Lung microvascular endothelial cell (primary cell): ENCODE results near the gene OR2V1. TPM values are rescaled to one million over a fixed set of nuclear protein-coding genes. Genes with fewer than 3 reads are reported as not detected.
A peak's percentile ranks its signal among the peaks of the same experiment; 100 is the strongest.
"Not testable (repeated sequence)": the region's sequence is repeated elsewhere in the genome, so short reads cannot be mapped to it uniquely, and the experiment has no call there.

Experiments used
- DNase-seq, 2 donors: peaks; one replicate each; pipeline versions ENCODE4 v3.0.0 to v3.0.0-alpha.2; 2010; ENCODE audit warnings: low read depth in 2 of 2
- total RNA-seq: library from RNA; depleted of rRNA; stranded (reverse); fragments of >200 nt; gene quantifications from 2 replicates; pipeline ENCODE4 v1.2.1, GENCODE V29; 2014

Gene OR2V1
- total RNA-seq, 1 donor from 2014 or later: not detected

GRCh38 chr5:181160152-181160754 is 29.3 kb upstream of the OR2V1 start:
- DNase-seq: peak in 1 of 2 donors; percentile 28

DNA sequence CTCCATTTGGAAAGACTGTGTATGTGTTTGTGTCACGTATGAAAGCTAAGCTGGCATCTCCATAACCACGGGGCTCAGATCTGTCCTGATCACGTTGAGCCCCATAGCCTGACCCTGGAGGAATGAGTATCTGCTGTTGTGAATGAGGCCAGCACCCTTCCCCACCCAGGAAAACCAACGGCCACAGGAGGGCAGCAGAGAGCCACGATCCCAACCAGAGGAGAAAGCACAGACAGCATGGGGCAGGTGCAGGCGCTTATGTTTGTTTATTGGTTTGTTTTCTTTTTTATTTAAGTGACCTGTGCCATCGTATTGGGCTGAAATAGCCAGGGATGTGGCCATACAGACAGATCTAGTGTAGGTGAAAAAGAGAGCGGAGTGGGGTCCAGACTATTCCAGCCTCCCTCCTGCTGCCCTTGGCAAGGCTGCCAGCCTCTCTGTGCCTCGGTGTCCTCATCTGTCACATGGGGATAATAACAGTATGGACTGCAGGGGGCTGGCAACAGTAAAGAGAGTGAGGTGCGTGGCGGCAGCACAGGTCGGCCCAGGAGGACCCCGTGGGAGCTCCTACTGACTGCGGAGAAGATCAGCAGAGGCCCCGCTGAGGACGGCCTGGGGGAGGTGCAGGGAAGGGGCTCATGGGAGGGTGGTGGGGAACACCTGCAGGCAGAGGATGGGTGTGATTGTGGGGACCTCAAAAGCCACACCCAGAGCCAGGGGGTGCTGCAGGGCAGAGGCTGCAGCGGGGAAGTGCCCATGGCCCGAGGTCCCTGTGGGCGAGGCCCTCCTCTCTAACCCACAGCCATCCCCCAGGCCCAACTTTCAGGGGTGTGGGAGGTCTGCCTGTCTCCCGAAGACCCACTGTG is 28.6 kb upstream of the OR2V1 start:
- peak; percentile 48 to 62 for DNase-seq

DNA sequence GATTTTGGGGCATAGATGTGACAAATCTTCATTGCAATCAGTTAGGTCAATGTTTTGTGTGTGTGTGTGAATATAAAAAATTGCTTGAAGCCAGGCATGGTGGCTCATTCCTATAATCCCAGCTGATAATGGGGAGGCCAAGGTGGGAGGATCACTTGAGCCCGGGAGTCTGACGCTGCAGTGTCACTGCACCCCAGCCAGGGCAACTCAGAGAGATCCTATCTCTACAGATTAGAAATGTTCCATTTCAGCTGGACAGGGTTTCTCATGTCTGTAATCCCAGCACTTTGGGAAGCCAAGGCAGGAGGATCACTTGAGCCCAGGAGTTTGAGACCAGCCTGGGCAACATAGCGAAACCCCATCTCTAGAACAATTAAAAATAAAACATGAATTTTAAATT is 27.9 kb upstream of the OR2V1 start:
- no peak for DNase-seq

GRCh38 chr5:181156758-181157157 is 25.8 kb upstream of the OR2V1 start:
- DNase-seq: no peak

- DNase-seq: no peak
These were observed 22.8 kb upstream of the OR2V1 start for GRCh38 chr5:181153814-181154213.

GRCh38 chr5:181152406-181152805 is 21.4 kb upstream of the OR2V1 start:
- DNase-seq: peak; percentile 62 to 85

DNA sequence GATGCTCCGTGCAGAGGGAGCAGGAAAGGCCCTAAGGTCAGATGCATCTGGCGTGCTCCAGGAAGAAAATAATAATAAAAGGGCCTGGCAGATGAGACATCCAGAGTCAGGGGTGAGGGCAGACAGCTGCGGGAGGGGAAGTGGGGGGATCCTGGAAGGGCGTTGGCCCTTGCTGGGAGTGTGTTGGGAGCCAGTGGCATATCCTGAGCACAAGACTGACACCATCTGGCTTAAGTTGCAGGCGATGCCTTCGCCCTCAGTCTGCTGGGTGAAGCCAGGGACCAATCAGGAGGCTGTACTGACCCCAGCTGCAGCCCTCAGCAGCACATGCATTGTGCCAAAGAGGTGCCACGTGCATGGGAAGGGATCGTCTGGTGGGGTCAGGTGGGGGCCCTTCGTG is 20.2 kb upstream of the OR2V1 start:
- DNase-seq: no peak

GRCh38 chr5:181149806-181150733 is 19.1 kb upstream of the OR2V1 start:
- DNase-seq: no peak

DNA sequence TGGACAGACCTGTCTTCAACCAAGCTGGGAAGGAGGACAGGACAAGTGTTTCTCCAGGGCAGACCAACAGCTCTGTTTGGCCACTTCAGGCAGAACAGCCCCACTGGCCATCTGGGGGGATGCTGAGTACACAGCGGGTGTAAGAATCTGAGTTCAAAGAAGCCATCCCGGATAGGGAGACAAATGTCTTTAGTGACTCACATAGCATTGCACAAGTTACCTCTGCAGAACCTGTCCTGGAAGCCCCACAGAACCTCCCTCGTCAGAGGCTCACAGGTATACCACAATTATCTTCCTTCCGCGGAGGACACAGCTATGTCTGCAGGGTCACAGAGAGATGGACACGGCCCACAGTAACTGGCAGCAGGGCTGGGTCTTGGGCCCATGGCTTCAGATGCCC is 18.4 kb upstream of the OR2V1 start:
- DNase-seq: no peak

GRCh38 chr5:181146927-181147636 is 16.1 kb upstream of the OR2V1 start, which contains the start of gene OR2V2:
Gene OR2V2 (plus strand): TSS chr5:181147586. CDS start chr5:181154943, 7,357 bp downstream.
- not testable (repeated sequence) for DNase-seq

DNA sequence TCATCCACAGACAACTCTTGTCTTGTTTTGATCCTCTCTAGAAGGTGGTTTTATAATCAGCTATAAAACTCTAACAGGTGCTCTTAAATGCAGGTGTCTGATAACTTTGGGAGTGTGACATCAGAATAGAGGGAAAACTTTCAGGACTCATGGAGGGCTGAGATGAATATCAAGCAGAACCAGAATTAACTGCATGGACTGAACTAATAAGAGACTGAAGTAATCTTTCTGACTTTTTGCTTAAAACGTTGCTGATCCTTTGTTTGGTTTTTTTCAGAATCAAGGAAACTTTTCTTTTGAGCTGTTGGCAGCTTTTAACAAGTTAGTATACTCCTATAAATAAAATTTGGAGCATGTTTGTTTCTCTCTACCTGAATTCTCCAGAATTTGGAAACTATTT is 14.2 kb upstream of the OR2V1 start:
- DNase-seq: no peak

- DNase-seq: no peak
These were observed 11.1 kb upstream of the OR2V1 start for GRCh38 chr5:181142054-181142453.

GRCh38 chr5:181140766-181141165 is 9.8 kb upstream of the OR2V1 start:
- DNase-seq: no peak

DNA sequence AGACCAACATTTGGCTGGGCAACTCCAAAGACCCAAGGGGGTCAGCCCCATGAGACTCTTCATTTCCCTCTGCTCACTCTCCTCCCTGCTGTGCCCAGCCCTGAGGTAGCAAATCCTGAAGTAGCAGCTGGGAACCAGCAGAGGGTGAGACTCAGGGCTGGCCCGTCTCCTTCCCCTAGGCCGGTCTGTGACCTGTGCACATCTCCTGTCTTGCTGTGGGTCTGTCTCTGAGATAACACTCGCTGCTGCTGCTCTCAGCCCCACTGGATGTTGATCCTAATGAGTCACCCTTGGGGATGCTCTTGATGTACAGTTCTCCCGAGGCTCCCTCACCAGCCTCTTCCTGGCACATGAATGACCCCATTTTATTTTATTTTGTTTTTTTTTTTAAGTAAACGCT is 7.3 kb upstream of the OR2V1 start:
- DNase-seq: no peak

GRCh38 chr5:181136361-181136955 is 5.5 kb upstream of the OR2V1 start:
- DNase-seq: no peak

- DNase-seq: no peak
These were observed 3.3 kb upstream of the OR2V1 start for GRCh38 chr5:181134259-181134658.

DNA sequence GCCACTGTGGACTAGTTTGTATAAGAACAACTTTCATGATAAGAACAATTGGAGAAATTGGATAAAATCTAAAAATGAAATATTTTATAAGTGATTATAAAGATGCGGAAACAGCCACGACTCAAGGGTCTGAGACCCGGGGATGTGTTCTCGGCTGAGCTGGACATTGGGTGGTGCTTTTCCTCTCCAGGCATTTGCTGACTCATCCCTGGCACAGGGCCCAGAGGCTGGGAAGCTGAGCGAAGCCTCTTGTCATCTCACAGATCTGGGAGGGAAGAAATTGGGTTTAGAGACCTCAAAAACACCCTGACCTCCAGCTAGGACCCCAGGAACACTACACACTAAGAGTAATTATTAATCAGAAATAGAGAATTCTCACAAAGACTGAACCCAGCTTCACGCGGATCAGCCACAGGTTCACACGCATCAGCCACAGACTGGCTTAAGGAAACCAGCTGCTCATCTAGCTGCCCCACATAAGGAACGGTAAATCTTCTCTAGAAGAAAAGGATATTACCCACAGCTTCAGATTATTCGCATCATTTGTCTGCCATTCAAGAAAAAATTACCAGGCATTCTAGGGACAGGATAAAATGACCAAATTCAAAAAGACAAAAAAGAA is 2.8 kb upstream of the OR2V1 start:
- peak; percentile 76 to 84 for DNase-seq

- no peak for DNase-seq
These were observed 2.1 kb upstream of the OR2V1 start for GRCh38 chr5:181133083-181133482.

DNA sequence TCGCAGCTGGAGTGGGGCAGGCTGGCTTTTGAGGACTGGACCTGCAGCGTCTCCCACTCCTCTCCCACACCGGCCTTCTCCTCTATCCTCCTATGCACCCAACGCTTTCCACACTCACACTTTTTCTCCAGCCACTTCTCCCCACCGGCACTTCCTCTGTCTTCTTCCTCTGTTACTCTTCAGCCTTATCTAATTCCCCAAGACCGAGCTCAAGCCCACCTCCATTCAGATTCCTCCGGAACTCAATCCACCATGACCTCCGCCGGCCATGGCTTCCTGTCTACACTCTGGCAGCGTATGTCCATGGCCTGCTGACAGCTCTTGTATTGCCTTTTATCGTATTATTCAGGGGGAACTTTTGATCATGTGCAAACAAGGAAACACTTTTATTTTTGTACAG is 545 bp upstream of the OR2V1 start:
- DNase-seq: peak in 1 of 2 donors; percentile 29

DNA sequence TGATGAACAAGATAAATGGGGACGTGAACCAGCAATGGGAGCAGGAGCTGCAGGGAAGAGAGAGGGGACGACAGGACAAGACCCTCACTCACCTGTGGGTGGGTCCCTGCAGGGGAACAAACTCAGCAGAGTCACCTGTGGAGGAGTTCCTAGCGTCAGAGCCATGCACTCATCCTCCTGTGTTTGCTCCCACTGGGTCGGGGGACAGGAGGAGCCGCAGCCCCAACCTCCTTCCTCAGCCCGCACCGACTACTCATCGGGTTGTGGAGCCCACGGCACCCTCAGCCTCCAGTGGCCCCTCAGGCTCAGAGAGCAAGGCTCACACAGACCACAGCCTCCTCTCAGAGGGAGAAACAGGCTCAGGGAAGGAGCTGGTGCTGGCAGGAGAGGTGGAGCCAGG is 888 bp downstream of the OR2V1 start:
- not testable (repeated sequence) for DNase-seq
